ENCODE measurements around the gene KDELR3.

DNA sequence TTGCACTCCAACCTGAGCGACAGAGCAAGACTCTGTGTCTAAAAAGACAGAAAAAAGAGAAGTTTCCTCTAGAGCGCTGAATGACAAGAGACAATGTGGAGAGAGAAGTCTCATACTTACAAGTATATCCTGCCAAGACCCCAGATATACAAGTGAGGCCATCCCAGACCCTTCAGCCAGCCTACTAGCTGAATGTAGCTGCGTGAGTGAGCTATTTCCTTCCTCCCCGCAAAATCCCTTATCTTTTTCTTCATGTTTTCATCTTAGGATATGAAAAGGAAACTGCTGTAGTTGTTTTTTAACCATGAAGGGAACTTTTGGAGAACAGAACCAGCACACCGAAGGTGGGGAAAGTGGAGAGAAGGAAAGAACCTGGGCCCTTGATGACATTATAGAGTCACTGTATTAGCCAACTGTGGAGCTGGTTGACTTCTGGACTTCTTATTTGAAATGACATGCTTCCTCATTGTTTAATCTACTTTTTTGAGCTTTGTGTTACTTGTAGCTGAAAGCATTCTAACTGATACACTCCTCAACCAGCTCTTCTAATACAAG is 42.6 kb downstream of the KDELR3 start:
- TF ChIP-seq, protein P1, sequence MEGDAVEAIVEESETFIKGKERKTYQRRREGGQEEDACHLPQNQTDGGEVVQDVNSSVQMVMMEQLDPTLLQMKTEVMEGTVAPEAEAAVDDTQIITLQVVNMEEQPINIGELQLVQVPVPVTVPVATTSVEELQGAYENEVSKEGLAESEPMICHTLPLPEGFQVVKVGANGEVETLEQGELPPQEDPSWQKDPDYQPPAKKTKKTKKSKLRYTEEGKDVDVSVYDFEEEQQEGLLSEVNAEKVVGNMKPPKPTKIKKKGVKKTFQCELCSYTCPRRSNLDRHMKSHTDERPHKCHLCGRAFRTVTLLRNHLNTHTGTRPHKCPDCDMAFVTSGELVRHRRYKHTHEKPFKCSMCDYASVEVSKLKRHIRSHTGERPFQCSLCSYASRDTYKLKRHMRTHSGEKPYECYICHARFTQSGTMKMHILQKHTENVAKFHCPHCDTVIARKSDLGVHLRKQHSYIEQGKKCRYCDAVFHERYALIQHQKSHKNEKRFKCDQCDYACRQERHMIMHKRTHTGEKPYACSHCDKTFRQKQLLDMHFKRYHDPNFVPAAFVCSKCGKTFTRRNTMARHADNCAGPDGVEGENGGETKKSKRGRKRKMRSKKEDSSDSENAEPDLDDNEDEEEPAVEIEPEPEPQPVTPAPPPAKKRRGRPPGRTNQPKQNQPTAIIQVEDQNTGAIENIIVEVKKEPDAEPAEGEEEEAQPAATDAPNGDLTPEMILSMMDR (IDR thresholded peaks at IDR 0.05), result no peak
- no peak for TF ChIP-seq POLR2A (IDR thresholded peaks at IDR 0.05)
